A204.1 (cell line): ENCODE data around the gene INF2.

ENCODE experiments used
- FAIRE-seq: peaks from 2 replicates; lab custom pipeline; 2012; peaks lifted over from hg19 to GRCh38; lab: Jason Lieb, UNC

The INF2 gene

GRCh38 chr14:104677512-104678332 is 11.7 kb upstream of the INF2 start:
- peak; percentile 88 for FAIRE-seq

- FAIRE-seq = no peak
Observed at GRCh38 chr14:104678346-104678745, 11.1 kb upstream of the INF2 start.

- no peak for FAIRE-seq
Observed at GRCh38 chr14:104678901-104679705, 10.3 kb upstream of the INF2 start.

- FAIRE-seq = no peak
Observed at GRCh38 chr14:104680056-104680805, 9.2 kb upstream of the INF2 start.

- FAIRE-seq = peak; percentile 71
Observed at GRCh38 chr14:104680806-104681688, 8.4 kb upstream of the INF2 start.

GRCh38 chr14:104681689-104682074 is 7.7 kb upstream of the INF2 start:
- no peak for FAIRE-seq

- no peak for FAIRE-seq
Observed at GRCh38 chr14:104682107-104682593, 7.3 kb upstream of the INF2 start.

GRCh38 chr14:104683653-104684448 is 5.6 kb upstream of the INF2 start:
- no peak for FAIRE-seq

GRCh38 chr14:104684449-104684821 is 5.0 kb upstream of the INF2 start:
- no peak for FAIRE-seq

GRCh38 chr14:104685216-104685997 is 4.0 kb upstream of the INF2 start:
- no peak for FAIRE-seq

- no peak for FAIRE-seq
Observed at GRCh38 chr14:104685998-104686610, 3.3 kb upstream of the INF2 start.

GRCh38 chr14:104686624-104687517 is 2.5 kb upstream of the INF2 start:
- no peak for FAIRE-seq

- no peak for FAIRE-seq
Observed at GRCh38 chr14:104687601-104688504, 1.6 kb upstream of the INF2 start.

- FAIRE-seq = no peak
Observed at GRCh38 chr14:104688505-104689108, 811 bp upstream of the INF2 start.

GRCh38 chr14:104689881-104690711 is 678 bp downstream of the INF2 start:
- no peak for FAIRE-seq

- no peak for FAIRE-seq
Observed at GRCh38 chr14:104690861-104691455, 1.5 kb downstream of the INF2 start.
